ENCODE results near the gene RCN1. TPM values are rescaled to one million over a fixed set of nuclear protein-coding genes. Genes with fewer than 3 reads are reported as not detected.

Gene RCN1
- total RNA-seq, 1 donor from 2014 or later: 167 TPM

DNA sequence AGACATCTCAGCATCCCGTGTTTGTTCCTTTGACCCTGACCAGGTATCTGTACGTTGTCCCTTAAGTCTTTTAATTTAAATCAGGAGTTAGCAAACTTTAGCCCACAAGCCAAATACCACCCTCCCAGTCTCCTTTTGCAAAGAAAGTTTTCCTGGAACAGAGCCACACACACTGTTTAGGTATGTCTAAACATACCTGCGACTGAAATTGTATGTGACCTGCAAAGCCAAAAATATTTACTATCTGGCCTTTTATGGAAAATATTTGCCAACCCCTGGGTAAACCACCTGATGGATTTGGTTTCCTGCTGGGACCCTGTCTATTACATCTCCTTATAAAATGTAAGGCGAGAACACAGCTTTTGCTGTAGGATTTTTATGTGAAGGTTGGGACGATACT is 20.2 kb upstream of the RCN1 start:
- no peak for DNase-seq (ENCODE audit: low read depth, low spot score)

DNA sequence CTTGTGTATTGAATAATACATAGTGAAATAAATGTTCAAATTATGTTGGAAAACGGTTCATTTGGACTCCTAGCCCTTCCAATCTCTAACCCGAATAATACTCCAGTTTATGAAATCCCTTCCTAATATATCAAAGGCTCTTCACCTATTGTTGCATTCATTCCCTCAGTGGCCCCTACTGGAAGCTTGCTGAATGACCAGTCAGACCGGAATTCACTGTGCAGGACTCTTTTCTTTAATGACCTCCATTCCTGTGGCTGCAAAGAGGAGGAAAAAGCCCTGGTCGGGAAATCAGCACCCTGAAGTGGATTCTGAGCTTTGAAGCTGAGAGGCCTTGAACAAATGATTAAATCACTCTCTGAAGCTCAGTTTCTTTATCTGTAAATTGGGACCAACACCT is 19.1 kb upstream of the RCN1 start:
- Mint-ChIP-seq H3K36me3 (ENCODE audit: low read depth) (no peaks in the 10 kb centered on the region), H3K27me3 (ENCODE audit: low read depth) (no peaks in the 10 kb centered on the region), H3K4me1 (peaks cover 31% of the 10 kb centered on the region), H3K27ac (ENCODE audit: unreplicated experiment) (no peak overlapping the region), H3K4me3 (no peak overlapping the region), H3K9me3 (no peaks in the 10 kb centered on the region)
- TF ChIP-seq, protein P1, sequence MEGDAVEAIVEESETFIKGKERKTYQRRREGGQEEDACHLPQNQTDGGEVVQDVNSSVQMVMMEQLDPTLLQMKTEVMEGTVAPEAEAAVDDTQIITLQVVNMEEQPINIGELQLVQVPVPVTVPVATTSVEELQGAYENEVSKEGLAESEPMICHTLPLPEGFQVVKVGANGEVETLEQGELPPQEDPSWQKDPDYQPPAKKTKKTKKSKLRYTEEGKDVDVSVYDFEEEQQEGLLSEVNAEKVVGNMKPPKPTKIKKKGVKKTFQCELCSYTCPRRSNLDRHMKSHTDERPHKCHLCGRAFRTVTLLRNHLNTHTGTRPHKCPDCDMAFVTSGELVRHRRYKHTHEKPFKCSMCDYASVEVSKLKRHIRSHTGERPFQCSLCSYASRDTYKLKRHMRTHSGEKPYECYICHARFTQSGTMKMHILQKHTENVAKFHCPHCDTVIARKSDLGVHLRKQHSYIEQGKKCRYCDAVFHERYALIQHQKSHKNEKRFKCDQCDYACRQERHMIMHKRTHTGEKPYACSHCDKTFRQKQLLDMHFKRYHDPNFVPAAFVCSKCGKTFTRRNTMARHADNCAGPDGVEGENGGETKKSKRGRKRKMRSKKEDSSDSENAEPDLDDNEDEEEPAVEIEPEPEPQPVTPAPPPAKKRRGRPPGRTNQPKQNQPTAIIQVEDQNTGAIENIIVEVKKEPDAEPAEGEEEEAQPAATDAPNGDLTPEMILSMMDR (conservative IDR thresholded peaks at IDR 0.05): peak; percentile 63
- no peak for DNase-seq (ENCODE audit: low read depth, low spot score)

More for the DNA sequence above, 20.2 kb upstream of the RCN1 start:
- no peaks in the 10 kb centered on the region for H3K27me3 Mint-ChIP-seq (ENCODE audit: low read depth)
- H3K9me3 Mint-ChIP-seq: no peaks in the 10 kb centered on the region
- H3K4me3 Mint-ChIP-seq: no peak overlapping the region
- TF ChIP-seq, protein P1 (conservative IDR thresholded peaks at IDR 0.05): no peak
- H3K36me3 Mint-ChIP-seq (ENCODE audit: low read depth): no peaks in the 10 kb centered on the region
- H3K4me1 Mint-ChIP-seq: peaks cover 31% of the 10 kb centered on the region
- no peak overlapping the region for H3K27ac Mint-ChIP-seq (ENCODE audit: unreplicated experiment)

DNA sequence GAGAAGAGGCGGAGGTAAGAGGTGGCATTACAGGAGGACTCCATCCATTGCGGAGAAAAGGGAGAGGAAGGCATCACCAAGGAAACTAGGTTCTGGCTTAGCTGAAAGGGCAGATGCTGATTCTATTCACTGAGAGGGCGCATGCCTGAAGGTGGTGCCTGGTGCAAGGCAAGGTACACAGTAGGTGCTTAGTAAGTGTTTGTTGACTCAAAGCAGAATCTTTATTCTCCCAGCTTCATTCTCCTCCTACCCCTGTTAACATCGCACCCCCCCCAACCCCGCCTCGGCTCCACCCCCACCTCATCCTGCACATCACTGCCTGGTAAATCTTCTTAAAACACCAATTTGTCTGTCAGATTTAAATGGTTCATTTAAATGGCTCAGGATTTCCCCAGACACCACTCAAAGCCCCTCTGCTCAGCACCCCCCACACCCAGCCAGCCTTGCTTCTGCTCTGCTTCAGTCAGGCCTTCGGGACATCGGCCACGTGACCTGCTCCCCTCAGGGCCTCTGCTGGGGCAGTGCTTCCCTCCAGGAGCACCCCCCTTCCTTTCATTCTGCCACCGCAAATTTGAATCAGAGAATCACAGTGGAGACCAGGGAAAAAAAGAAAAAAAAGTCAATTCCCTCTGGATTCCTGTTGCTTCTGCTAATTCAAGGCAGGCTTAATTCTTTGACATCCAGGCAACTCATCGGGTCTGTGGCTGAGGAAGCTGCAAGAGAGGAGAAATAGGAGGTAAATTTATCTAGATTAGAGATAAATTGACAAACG is 17.8 kb upstream of the RCN1 start:
- TF ChIP-seq, protein P1 (conservative IDR thresholded peaks at IDR 0.05): no peak
- DNase-seq (ENCODE audit: low read depth, low spot score): peak; percentile 23
- no peak overlapping the region for H3K27ac Mint-ChIP-seq (ENCODE audit: unreplicated experiment)
- H3K36me3 Mint-ChIP-seq (ENCODE audit: low read depth): no peaks in the 10 kb centered on the region
- H3K4me1 Mint-ChIP-seq: peaks cover 31% of the 10 kb centered on the region
- no peaks in the 10 kb centered on the region for H3K27me3 Mint-ChIP-seq (ENCODE audit: low read depth)
- H3K9me3 Mint-ChIP-seq: peaks cover 5% of the 10 kb centered on the region
- H3K4me3 Mint-ChIP-seq: no peak overlapping the region

DNA sequence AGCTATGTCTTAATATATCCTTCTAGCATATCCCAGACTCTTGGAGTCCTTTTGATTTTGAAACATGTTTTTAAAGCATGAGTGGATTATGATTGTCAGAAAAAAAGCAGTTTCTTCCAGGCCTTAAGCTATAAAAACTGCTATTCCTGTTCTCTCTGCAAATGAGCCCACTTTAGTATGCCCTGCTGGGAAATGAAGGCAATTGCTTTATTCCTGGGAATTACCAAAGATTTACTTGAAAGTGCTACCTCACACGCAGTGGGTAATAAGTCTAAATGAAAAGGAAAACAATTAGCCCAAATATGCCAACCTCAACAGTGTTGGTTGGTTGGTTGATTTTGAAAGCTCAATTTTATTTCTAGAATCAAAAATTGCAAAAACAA is 17.2 kb upstream of the RCN1 start:
- TF ChIP-seq, protein P1 (conservative IDR thresholded peaks at IDR 0.05): no peak
- H3K4me3 Mint-ChIP-seq: no peak overlapping the region
- H3K4me1 Mint-ChIP-seq: peaks cover 31% of the 10 kb centered on the region
- H3K27ac Mint-ChIP-seq (ENCODE audit: unreplicated experiment): no peak overlapping the region
- no peaks in the 10 kb centered on the region for H3K27me3 Mint-ChIP-seq (ENCODE audit: low read depth)
- peaks cover 5% of the 10 kb centered on the region for H3K9me3 Mint-ChIP-seq
- H3K36me3 Mint-ChIP-seq (ENCODE audit: low read depth): no peaks in the 10 kb centered on the region
- no peak for DNase-seq (ENCODE audit: low read depth, low spot score)

- H3K27me3 Mint-ChIP-seq (ENCODE audit: low read depth): no peaks in the 10 kb centered on the region
- H3K9me3 Mint-ChIP-seq: peaks cover 5% of the 10 kb centered on the region
- DNase-seq (ENCODE audit: low read depth, low spot score): no peak
- TF ChIP-seq, protein P1 (conservative IDR thresholded peaks at IDR 0.05): no peak
- H3K36me3 Mint-ChIP-seq (ENCODE audit: low read depth): no peaks in the 10 kb centered on the region
- peaks cover 21% of the 10 kb centered on the region for H3K4me1 Mint-ChIP-seq
- no peak overlapping the region for H3K27ac Mint-ChIP-seq (ENCODE audit: unreplicated experiment)
- H3K4me3 Mint-ChIP-seq: no peak overlapping the region
These were observed 11.3 kb upstream of the RCN1 start for GRCh38 chr11:32079553-32079952.

Measured in neural crest cell (in vitro differentiated cells).